HG02571 (cell line): Measurements from ENCODE around the gene WDR12.
"Not testable (repeated sequence)": the region's sequence is repeated elsewhere in the genome, so short reads cannot be mapped to it uniquely, and the experiment has no call there.

Source experiments
- ATAC-seq: cut with Tn5 transposase; IDR thresholded peaks from one replicate; pipeline ENCODE4 v1.9.1; 2021; ENCODE audit warnings: mild to moderate bottlenecking, moderate library complexity; ENCODE audit not compliant: unreplicated experiment

WDR12 gene

DNA sequence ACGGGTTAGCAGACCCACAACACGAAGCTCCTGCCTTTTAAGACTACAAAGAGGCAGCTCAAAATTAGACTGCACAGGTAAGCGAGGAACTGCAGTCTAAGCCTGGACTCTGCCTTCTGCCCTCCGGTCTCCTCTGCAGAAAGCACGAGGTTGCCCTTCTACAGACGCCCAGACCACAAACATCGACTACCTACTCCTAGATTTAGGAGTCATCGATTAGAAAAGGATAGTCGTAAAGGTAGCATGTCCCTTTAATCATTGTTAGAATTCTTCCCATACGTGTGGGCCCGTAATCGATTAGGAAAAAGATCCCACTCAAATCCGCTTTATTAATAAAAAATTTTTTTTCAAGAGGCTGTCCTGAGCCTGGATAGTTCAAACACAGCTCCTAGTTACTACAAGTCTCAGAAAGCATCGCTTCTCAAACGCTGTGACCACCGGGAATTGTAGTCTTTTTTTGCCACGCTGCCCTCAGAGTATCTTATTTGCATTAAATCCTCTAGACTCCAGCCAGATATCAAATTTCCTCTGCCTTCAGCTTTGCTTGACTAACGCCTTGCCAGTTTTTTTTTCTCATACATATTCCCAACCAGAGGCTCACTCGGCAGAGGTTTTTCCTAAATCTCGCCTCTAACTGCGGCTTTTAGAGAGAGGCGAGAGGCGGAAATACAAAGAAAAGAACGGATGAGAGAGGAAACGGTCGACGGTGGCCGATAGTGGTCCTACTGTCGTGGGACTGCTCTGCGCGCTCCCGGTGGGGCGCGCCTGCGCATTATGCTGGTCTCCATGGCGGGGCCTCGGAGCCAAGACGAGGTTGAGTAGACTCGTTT lies at the start of gene WDR12, which contains the start of gene CARF:
Gene WDR12, minus strand, starts transcription at position 162 of the 830 bp plus-strand sequence. CDS start 197 bp downstream, outside the sequence.
Gene CARF, plus strand, starts transcription at position 764 of the 830 bp plus-strand sequence. CDS start 29,628 bp downstream, outside the sequence.
- peak; percentile 82 for ATAC-seq

DNA sequence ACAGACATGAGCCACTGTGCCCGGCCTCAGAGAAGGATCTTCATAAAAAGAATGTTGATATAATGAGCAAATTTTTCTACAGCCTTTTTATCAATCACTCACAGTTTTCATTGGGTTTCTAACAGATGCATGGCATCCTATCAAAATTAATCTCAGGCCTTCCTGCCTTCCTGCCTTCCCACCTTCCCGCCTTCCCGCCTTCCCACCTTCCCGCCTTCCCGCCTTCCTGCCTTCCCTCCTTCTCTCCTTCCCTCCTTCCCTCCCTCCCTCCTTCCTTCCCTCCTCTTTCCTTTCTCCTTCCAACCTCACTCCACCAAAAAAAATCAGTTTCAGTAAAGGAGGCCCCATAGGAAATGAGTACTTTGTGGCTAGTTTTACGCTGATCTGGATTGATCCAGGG lies 49.1 kb upstream of the WDR12 start:
- ATAC-seq, result no peak

DNA sequence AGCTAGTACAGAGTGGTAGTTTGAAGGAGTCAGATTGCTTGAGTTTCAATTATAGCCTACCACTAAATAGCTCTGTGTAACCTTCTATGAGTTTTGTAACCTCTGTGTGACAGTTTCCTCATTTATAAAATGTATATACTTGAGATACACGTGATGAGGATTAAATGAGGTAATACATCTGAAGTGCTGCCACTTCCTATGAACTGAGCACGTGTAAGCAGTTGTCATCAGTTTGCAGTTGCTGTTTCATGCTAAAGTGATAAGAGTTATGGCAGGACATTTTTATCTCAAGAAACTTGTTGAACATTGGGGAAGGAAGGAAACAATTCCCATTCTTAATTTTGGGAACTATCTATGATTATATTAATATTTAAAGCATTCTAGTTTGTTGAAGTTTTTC lies 39.1 kb upstream of the WDR12 start:
- ATAC-seq, result no peak

DNA sequence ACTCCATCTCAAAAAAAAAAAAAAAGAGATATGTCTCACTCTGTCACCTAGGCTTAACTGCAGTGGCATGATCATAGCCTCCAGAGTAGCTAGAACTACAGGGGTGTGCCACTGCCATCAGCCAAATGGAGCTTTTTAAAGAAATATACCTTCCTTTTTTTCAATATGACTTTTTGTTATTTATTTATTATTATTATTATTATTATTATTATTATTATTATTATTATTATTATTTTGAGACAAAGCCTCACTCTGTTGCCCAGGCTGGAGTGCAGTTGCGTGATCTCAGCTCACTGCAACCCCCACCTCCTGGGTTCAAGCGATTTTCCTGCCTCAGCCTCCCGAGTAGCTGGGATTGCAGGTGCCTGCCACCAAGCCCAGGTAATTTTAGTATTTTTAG lies 37.9 kb upstream of the WDR12 start:
- ATAC-seq, result not testable (repeated sequence)

DNA sequence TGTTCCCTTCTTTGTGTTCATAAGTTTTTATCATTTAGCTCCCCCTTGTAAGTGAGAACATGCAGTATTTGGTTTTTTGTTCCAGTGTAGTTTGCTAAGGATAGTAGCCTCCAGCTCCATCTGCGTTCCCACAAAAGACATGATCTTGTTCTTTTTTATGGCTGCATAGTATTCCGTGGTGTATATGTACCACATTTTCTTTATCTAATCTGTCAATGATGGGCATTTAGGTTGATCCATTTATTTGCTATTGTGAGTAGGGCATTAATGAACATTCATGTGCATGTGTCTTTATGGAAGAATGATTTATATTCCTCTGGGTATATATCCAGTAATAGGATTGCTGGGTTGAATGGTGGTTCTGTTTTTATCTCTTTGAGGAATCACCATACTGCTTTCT lies 34.0 kb upstream of the WDR12 start:
- no peak for ATAC-seq

DNA sequence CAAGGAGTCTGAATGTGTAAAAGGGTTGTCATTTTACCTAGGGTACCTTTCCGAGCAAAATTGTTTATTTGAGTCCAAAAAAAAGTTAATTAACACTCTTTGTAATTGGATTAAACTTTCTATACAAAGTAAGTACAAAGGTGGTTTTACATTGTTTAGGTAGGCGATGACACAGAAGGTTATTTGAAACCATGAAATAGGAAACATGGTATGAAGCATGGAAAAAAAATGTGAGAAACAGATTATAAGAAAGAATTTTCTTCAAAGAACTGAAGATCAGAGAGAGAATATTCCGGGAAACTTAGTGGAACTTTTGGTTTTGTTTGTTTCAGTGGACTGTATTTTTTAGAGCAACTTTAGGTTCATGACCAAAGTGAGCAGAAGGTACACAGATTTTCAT lies 33.3 kb upstream of the WDR12 start:
- no peak for ATAC-seq

DNA sequence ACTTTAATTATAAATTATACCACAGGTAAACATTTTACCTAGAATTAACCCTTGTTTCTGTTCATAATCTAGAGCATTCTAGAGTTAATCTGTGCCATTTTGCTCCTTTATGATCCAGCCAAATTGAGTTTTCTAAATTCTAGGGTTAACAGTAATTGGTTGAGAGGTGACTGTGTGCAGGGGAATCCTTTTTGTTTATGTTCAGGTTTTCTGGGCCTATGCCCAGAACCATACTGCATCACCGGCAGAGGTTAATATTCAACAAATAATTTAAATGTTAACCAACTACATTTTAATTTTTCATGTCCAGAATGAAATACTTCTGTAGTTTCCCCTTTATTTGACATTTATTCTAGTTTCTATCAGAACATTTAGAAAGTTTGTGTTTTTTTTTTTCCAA lies 32.9 kb upstream of the WDR12 start:
- ATAC-seq, result no peak

DNA sequence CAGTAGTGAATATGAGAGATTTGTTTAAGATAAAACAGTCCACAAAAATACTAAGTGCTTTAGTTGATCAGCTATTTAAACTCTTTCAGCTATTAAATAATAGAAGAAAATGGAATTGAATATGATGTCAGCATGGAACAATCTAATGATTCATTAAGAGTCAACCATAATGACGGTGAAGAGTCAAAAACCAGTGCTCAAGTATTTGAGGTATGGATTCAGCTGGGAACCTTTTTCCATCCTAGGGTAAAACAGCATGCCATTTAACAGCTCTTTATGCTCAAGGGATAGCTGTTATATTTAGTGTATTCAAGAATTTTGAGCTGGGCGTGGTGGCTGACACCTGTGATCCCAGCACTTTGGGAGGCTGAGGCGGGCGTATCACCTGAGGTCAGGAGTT lies 30.3 kb upstream of the WDR12 start:
- ATAC-seq, result no peak

DNA sequence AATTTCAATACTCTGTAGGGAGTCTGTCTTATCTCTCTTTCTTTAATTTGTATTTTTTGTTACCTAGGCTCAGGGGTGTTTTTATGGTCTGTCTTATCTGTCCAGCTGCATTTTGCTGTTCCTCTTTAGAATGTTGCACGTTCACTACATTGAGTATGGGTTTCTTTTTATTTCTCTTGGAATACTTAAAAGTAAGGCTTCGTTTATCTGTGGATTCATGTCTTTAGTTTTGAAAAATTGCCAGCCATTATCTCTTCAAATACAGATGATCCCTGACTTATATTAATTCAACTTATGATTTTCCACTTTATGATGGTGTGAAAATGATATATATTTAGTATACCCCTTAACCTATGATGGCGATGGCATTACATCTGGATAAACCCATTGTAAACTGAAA lies 27.5 kb upstream of the WDR12 start:
- no peak for ATAC-seq

DNA sequence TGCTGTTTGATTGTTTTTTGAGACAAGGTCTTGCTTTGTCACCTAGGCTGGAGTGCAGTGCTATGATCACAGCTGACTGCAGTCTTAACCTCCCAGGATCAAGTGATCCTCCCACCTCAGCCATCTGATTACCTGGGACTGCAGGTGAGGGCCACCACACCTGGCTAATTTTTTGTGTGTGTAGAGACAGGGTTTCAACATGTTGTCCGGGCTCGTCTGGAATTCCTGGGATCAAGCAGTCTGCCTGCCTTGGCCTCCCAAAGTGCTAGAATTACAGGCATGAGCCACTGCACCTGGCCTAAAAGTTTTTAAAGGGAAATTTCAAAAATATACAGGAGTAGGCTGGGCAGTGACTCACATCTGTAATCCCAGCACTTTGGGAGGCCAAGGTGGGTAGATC lies 23.0 kb upstream of the WDR12 start:
- no peak for ATAC-seq

DNA sequence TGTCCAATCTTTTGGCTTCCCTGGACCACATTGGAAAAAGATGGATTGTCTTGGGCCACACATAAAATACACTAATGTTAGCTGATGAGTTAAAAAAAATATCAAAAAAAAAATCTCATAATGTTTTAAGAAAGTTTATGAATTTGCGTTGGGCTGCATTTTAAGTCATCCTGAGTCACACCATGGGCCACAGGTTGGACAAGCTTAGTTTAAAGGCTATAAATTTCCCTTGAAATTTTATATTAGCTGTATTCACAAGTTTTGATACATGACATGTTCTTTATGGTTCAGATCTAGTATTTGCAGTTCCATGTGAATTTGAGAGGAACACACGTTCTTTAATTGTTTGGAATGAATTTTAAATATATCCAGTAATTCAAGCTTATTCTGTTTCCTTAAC lies 22.5 kb upstream of the WDR12 start:
- no peak for ATAC-seq

DNA sequence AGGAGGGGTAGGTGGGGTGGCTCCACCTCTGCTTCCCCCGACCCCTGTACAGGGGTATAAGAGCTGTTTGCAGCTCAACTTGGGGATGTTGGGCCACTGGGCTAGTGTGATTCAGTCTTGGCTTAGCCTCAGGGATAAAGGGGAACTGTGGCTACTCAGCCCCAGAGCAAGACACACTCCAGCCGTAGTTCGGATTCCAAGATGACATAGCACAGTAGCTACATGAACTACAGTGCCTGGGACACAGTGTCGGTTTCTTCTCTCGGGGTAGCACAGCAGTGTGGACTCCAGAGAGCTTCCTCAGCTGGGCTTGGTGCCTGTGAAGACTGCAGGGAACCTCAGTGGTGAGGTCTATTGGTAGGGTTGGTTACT lies 21.7 kb upstream of the WDR12 start:
- no peak for ATAC-seq

DNA sequence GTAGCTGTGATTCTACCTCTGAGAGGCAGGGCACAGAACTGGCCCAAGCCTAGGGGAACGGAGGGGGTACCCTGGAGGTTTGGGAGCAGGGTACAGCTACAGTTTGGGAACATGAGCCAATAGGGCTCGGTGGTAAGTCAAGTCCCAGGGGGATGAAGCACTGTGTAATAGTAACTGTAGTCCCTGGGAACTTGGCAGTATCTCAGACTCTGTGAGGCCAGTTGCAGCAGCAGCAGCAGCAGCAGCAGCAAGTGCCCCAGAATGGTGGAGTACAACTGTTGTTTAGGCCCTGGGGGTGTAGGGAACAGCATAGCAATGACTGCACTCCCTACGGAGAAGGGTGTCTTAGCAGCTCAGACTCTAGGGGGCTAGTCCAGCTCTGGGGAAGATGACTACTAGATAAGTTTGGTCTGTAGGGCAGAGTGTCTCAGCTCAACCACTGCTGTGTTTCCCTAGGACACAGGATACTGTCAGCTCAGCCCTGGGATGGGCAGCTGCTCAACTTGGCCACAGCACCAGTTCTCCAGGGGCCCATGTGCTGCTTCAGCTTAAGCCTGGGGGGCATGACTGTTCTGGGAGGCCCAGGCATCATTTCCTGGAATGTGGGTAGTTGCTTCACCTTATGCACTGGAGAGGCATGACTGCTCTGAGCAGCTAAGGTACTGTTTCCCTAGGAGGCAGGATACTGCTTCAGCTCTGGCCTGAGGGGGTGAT lies 21.1 kb upstream of the WDR12 start:
- no peak for ATAC-seq

DNA sequence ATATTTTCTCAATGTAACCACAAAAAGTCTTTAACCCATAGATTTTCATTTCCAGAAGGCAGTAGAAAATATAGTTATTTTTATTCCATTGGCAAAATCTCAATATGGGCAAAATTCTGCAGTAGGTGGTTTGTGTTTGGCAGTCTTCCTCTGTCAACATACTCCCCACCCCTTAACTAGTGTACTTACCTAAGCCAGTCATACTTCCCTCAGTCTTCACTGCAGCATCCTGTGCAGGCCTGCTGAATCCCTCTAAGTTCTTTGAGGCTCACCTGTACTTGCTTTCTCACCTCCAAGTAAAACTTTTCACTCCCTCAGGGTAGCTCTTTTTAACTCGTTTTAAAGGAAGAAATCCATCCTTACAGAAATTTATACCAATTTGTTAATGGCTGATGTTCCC lies 7.4 kb upstream of the WDR12 start:
- ATAC-seq, result no peak

DNA sequence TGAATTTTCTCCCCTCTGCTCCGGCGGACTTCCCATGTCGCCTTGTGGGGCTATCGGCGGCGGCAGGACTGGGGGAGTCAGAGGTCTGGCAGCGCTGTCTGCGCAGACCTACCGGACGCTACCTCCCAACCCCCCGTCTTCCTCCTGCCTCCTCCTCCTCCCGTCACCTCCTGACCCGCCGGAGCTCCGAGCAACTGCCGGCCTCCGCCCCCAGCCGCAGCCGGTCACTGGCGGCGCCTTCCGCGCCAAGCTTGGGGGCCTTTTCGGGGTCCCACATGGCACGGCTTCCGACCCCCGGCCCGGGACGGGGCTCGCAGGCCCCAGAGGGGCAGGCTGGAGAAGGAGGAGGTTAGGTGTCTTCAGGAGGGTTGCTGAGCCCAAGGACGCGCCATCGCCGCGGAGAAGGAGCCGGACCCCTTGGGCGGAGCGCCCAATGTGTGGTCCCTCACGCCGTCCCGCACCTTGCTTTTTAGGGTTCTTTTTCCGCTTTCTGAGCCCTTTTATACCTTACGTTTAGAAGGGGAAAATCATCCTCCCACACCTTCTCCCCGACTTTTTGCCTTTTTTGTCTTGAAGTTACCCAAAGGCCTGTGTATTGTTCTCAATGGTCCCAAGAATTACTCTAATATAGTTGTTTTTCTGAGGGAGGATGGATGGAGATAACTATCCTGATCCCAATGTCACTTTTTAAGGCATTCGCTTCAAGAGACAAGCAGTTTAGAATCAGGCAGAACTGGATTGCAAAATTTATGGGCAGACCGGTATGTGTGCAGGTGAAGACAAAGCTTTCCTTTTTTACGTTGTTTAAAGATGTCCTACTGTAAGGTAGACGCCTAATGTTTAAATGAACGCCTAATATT lies 1.1 kb upstream of the WDR12 start:
- peak; percentile 57 for ATAC-seq

DNA sequence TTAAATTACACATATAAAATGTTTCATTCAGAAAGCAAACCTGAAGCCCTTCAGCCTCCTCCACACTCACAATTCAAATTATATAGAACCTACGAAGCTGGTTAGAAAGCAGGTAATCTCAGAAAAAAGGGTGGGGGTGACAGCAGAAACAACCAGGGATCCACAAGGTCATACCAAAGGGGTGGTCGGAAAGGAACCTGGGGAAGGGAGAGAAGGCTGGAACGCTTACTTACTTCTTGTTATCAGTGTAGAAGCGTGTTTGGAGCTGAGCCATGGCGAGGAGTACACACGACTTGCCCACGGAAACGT lies 316 bp downstream of the WDR12 start:
- ATAC-seq, result peak; percentile 12

DNA sequence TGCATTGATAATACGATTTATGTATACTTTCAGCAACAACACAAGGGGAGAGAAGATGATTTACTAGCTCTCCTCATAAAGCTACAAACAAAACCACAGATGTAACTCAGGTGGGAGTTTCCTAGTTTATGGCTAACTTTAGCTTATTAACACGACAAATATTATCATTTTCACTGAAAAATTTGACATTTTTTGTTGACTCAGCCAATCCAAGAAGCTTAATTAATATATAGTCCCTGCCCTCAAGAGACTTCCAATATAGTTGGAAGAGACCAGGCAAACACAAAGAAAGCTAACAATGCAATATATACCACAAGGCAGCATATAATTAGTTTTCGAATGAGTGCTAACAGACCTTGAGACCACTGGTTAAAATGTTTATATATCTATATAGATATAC lies 775 bp downstream of the WDR12 start:
- no peak for ATAC-seq

DNA sequence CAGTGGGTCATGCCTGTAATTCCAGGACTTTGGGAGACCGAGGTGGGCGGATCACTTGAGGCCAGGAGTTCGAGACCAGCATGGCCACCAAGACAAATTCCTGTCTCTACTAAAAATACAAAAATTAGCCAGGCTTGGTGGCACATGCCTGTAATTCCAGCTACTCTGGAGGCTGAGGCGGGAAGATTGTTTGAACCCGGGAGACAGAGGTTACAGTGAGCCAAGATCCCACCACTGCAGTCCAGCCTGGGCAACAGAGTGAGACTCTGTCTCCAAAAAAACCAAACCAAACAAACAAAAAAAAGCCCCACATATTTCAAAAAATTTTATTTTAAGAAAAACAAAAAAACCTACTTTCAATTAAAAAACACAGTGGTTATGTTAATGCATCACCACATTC lies 1.2 kb downstream of the WDR12 start:
- not testable (repeated sequence) for ATAC-seq

DNA sequence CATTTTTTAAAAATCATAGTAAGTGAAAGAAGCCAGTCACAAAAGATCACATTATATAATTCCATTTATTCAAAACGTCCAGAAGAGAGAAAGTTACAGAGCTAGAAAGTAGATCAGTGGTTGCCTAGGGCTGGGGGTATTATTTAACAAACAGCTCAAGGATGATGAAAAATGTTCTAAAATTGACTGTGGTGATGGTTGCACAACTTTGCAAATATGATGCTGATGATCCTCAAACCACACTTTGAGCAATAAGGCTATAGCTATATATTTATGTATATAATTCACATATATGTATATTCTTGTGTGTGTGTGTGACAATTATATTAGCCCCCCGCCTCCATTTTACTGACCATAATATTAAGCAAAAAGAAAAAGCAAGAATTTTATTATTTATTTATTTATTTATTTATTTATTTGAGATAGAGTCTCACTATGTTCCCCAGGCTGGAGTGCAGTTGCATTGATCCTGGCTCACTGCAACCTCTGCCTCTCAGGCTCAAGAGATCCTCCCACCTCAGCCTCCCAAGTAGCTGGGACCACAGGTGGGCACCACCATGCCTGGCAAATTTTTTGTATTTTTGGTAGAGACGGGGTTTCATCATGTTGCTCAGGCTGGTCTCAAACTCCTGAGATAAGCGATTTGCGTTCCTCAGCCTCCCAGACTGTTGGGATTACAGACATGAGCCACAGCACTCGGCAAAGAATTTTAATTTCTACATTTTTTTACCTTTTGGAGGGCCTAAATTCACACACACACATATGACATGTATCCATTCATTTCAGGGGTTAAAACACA lies 1.9 kb downstream of the WDR12 start:
- ATAC-seq, result no peak

DNA sequence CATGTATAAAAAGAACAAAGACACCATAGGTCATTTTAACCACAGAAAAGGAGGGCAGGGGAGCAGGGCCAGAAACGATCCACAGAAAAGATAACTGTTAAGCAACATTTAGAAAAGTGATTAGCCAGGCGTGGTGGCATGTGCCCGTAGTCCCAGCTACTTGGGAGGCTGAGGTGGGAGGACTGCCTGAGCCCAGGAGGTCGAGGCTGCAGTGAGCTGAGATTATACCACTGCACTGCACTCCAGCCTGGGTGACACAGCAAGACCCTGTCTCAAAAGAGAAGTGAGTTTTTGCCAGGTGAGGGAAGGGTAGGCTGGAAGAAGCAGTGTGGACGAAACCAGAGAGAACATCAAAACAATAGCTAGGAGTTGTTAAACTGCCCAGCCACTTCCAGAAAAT lies 3.3 kb downstream of the WDR12 start:
- no peak for ATAC-seq

DNA sequence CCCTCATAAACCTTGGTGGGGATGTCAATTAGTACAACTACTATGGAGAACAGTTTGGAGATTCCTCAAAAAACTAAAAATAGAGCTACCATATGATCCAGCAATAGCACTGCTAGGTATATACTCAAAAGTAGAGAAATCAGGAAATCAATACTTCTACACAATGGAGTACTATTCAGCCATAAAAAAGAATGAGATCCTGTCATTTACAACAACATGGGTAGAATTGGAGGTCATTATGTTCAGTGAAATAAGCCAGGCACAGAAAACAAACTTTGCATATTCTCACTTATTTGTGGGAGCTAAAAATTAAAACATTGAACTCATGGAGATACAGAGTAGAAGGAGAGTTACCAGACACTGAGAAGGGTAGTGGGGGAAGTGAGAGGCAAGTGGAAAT lies 6.0 kb downstream of the WDR12 start:
- ATAC-seq, result not testable (repeated sequence)
